Neural cell (in vitro differentiated cells): Measurements from ENCODE around the gene COPS9.

Experiments used
- EZH2 ChIP-seq: fragments of 200-600, 300-800 bp; shearing (Covaris generic), sonication (generic); IDR thresholded peaks from 2 replicates; pipeline ENCODE4 v1.6.1; 2014; ENCODE audit warnings: antibody characterized with exemption, low read length, borderline replicate concordance, mild to moderate bottlenecking; ENCODE audit not compliant: insufficient read depth, poor library complexity, severe bottlenecking
- MXI1 ChIP-seq: fragments of 450-650 bp; conservative IDR thresholded peaks from 2 replicates; pipeline ENCODE4 v1.6.1; 2014; ENCODE audit warnings: antibody characterized with exemption, mild to moderate bottlenecking; ENCODE audit not compliant: poor library complexity, severe bottlenecking
- POLR2AphosphoS5 ChIP-seq: IDR thresholded peaks from 2 replicates; pipeline ENCODE4 v1.6.1; 2012
- RAD21 ChIP-seq: fragments of 450-650 bp; conservative IDR thresholded peaks from 2 replicates; pipeline ENCODE4 v1.6.1; 2014; ENCODE audit warnings: antibody characterized with exemption, mild to moderate bottlenecking, moderate library complexity
- TAF1 ChIP-seq: IDR thresholded peaks from 2 replicates; pipeline ENCODE4 v1.6.1; 2012; ENCODE audit warnings: low read depth
- TF ChIP-seq, protein P1 (sequence below): fragments of 450-650 bp; IDR thresholded peaks from 2 replicates; pipeline ENCODE4 v1.5.1; 2014; ENCODE audit warnings: antibody characterized with exemption, mild to moderate bottlenecking, moderate library complexity; ENCODE audit not compliant: poor library complexity, severe bottlenecking

DNA sequence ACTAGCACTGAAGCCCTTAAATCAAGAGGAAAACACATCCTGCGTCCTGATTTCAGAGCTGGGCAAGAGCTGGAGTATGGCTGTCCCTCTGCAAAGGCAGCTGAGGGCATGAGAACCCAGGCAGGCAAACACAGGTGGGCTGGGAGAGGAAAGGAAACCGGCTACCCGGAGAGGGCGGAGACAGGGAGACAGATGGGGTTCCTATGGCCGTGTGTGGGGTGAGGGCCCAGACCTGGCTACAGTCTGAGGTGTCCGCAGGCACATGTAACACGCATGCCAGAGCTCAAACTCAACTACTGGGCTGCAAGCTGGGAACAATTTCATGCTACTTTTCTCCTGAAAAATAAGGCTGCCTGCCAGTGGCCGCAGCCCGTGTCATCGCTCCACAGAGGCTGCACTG, 2.7 kb downstream of the COPS9 start:
- no peak for TF ChIP-seq TAF1
- TF ChIP-seq, protein P1, sequence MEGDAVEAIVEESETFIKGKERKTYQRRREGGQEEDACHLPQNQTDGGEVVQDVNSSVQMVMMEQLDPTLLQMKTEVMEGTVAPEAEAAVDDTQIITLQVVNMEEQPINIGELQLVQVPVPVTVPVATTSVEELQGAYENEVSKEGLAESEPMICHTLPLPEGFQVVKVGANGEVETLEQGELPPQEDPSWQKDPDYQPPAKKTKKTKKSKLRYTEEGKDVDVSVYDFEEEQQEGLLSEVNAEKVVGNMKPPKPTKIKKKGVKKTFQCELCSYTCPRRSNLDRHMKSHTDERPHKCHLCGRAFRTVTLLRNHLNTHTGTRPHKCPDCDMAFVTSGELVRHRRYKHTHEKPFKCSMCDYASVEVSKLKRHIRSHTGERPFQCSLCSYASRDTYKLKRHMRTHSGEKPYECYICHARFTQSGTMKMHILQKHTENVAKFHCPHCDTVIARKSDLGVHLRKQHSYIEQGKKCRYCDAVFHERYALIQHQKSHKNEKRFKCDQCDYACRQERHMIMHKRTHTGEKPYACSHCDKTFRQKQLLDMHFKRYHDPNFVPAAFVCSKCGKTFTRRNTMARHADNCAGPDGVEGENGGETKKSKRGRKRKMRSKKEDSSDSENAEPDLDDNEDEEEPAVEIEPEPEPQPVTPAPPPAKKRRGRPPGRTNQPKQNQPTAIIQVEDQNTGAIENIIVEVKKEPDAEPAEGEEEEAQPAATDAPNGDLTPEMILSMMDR = no peak
- no peak for TF ChIP-seq RAD21
- TF ChIP-seq POLR2AphosphoS5 = no peak
- no peak for TF ChIP-seq EZH2
- TF ChIP-seq MXI1 = no peak
